HTR-8/SVneo (cell line): ENCODE results near the gene KLHDC4.

Source experiments
- DNase-seq: peaks from one replicate; pipeline ENCODE4 v3.0.0; 2011; ENCODE audit warnings: low spot score, mixed read lengths; ENCODE audit not compliant: insufficient read length
- FAIRE-seq: peaks from 2 replicates; lab custom pipeline; 2011; peaks lifted over from hg19 to GRCh38; lab: Jason Lieb, UNC

KLHDC4 gene

DNA sequence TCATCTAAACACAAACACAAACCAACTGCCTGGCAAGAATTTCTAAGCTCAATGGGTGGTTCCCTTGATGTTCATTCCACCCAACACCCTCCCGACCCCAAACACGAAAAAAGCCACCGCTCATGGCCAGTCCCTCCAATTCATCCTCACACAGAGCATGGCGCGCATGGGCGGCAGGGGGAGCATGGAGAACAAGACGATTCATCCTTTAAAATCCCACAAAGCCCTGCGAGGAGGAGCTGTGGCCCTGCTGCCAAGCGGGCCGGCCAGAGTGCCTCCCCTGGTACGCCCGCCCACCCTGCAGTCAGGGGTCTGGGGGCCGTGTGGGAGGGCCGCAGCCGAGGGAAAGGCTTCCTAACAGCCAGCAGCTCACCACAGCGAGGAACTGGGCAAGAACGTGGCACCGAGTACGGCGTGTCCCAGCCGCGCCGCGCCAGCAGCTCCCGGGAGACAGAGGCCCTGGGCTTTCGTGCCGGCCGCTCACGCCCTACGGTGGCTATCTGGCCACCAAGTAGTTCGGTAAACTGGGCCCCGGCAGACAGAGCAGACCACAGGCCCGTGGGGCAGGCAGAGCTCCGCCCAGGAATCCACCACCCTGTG, 60.9 kb downstream of the KLHDC4 start:
- DNase-seq (no peak), FAIRE-seq (no peak)

DNA sequence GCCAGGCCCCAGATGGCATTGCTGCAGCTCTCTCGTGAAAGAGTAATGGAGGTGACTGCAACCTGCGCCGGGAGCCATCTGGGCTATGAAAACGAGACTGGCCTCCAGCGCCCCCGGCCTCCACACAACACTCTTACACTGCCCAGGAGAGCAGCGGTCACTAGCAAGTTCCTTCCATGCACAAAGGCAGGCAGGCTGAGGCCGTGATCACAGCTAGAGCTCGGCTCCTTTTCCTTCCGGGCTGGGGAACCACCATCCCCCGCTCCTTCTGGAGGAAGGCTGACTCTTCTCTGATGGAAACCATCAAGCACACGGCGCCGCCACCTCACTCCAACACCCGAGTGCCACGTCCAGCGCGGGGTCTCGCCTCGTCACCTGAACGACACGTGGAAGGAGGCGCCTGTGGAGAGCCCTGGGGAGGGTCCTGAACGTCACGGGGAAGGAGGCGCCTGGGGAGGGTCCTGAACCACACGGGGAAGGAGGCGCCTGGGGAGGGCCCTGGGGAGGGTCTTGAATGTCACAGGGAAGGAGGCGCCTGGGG, 61.9 kb downstream of the KLHDC4 start:
- DNase-seq (no peak), FAIRE-seq (no peak)

DNA sequence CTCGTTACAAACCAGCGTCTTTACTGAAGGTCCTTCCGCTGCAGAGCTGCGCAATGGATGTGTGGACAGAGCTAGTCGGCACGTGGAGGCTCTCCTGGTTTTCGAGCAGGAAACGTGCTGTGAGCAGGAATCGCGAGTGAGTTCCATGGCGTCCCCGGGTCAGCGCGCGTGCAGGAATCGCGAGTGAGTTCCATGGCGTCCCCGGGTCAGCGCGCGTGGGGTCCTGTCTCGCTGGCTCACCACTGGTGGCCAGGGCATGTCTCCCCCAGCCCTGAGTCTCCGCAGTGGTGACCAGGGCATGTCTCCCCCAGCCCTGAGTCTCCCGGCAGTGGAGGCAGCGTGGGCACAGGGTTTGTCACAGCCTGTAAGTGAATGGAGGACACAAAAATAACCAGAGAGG, 62.7 kb downstream of the KLHDC4 start:
- no peak for FAIRE-seq
- DNase-seq: no peak

DNA sequence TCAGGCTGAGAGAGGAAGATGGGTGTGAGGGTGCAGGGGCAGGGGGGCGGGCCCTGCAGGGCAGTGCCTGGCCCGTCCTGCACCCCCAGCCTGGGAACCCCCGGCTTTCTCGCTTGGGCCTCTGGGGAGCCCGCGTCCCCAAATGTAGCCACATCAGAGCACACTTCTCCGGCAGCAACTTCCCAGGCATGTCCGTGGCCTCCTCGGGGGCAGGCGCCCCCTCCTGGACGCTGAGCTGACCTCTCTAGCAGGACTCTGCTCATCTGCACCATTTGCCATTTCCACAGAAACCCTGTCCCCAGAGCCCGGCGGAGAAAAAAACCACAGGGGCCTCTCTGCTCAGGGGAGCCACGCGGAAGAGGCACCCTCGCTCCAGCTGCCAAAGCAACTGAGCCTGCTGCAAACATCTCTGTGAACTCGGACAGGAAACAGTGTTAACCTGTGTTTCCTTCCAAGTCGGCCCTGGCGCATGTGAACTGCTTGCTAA, 63.4 kb downstream of the KLHDC4 start:
- DNase-seq (peak; percentile 54), FAIRE-seq (no peak)

DNA sequence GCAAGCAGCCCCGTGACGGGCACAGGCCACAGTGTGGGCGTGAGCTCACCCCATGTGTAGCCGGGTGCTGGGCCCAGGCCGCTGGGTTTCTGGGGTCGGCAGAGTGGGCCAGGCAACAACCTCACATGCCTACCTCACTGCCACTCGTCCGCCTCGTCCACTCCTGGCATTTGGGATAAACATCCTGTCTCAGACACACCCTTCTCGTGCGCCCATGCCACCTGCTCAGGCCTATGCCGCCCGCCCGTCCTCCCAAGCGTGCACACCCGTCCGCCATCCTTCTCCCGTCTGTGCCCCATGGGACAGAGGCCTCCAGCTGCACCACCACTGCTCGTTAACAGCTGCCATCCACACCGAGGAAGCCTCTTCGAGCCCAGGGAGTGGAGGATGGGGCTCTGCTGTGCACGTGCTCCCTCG, 64.3 kb downstream of the KLHDC4 start:
- FAIRE-seq (no peak), DNase-seq (no peak)

DNA sequence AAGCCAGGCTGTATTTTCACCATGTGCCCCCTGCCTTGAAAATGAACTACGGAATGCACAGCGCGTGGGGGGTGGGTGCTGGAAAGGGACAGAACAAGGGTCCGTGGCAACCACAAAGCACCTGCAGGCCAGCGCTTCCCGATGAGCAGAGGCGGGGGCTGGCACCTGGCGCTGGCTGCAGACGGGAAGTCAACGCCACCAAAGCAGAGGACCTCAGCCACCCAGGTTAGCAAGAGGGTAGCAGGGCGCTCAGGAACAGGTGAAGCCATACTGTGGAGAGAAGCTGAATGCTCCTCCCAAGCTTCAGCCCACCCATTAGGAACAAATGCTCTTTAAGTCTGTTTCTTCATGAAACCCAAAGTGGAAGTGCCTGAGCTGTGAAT, 64.7 kb downstream of the KLHDC4 start:
- no peak for FAIRE-seq
- no peak for DNase-seq

DNA sequence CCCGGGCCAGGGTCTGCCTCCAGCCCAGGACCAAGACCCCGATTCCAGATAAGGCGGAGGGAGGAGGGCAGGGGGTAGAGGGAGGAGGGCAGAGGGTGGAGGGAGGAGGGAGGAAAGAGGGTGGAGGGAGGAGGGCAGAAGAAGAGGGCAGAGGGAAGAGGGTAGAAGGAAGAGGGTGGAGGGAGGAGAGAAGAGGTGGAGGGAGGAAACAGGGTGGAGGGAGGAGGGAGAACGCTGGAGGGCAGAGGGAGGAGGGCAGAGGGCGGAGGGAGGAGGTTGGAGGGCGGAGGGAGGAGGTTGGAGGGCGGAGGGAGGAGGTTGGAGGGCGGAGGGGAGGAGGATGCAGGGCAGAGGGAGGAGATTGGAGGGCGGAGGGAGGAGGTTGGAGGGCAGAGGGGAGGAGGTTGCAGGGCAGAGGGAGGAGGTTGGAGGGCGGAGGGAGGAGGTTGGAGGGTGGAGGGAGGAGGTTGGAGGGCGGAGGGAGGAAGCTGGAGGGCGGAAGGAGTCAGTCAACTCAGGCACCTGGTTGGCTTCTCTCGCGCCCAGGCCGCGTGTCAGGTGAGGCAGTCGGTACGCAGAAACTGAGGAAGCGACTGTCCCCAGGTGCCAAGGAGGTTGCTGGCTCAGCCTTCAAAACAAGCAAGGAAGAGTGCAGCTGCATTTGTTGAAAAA, 65.2 kb downstream of the KLHDC4 start:
- DNase-seq (no peak), FAIRE-seq (no peak)

DNA sequence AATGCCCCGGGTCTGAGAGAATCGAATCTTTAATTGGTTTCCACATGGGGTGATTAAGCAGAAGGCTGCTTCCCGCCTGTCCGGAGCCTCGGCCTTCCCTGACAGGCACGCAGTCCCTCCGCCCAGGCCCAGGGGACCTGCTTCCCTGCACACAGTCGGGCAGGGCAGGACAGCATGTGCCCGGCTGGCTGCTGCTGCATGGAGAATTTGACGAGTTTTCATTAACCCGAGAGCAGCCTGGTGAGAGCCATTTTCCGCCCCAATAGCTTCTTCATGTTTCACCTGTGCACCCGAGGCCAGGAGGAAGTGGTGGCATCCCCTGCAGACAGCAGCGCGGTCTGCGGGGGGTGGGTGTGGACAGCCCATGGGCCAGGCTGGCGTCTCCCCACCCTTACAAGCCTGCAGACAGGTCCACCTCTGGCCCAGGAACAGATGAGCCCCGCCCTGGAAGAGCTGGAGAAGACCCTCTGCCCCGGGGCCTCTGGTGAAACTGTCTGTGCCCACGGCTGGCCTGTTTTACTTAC, 67.0 kb downstream of the KLHDC4 start:
- DNase-seq (no peak), FAIRE-seq (no peak)

DNA sequence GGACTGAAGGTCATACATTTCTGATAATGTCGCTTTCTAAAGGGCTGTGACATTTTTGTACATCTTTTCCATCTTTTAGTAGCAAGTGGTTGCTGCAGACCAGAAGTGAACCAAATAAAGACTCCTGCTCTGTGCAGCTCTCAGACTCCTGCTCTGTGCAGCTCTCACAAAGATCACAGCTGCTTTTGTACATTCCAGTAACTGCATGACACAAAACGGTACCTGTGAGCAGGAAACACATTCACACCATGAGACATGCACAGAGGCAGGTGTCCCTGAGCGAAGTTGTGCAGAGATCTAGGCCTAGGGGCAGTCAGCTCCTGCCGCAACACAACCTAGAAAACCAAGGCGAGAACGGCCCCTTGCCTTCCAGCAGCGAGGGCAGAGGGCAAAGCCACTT, 67.5 kb downstream of the KLHDC4 start:
- FAIRE-seq: peak; percentile 20
- DNase-seq: no peak

DNA sequence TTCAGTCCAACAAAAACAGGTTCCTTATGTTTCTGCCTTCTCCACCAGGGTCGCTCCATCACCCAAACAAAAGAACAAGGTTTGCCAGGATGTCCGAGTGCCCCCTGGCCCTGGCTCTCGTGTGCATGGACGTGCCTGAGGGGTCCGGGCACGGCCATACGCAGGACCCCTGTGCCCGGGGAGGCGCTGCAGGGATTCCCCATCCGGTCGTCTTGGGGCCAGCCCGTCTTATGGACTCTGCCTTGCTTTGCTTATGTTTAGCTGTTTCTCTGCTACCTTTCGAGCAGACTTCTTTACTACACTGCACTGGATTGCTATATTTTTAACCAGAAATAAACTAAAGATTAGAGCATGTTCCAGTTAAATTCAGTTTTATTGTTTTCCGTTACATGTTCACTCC, 68.0 kb downstream of the KLHDC4 start:
- DNase-seq (no peak), FAIRE-seq (no peak)

DNA sequence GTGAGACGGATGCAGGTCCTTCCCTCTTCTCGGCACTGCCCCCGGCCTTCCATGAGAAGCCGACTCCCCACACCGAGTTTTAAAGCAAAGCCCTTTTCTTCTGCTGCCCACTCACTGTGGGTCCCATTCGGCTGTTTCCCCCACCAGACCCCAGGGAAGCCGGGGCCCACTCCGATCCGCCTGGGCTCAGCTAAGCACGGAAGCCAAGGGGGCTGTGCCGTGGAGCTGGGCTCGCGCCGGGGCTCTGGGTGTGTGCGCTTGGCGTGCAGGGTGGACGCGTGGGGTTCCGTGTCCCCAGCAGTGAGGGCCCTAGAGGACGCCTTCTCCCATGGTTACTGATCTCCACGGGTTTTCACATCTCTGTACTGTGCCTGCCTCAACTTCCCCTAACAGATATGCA, 68.5 kb downstream of the KLHDC4 start:
- DNase-seq: no peak
- no peak for FAIRE-seq

DNA sequence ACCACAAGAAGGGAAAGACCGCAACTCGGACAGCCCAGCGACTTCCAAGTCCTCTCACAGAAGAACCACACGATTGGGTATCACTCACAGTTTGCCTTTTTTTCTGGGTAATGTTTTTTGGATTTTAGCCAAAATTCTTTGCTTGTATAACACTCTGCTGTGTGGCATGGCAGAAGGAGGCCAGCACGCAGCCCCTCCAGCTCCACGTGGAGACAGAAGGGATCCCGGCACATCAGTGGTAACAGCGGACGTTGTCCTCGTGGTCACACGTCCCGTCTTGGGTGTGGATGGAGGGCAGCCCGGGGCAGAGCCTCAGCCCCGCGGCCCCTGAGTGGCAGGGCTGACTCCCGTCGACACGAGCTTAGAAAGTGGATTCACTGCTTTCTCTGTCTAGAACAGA, 69.1 kb downstream of the KLHDC4 start:
- FAIRE-seq: no peak
- no peak for DNase-seq

DNA sequence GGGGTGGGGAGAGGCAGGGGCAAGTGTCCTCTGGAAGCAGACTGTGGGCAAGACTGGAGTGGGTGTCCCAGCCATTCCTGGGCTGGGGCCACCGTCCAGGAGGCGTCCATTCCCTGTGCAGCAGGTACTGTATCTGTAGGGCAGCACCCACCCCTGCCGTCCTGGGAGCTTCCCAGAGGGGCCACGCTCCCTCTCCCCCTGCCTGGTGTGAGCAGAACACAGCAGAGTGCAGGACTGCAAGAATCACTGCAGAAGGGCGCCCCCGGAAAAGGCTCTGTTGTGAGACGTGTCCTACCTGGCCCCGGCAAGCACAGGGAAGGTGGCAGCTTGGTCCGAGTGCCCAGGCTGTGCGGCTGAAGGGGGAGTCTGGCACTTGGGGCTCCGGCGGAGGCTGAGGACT, 70.3 kb downstream of the KLHDC4 start:
- no peak for DNase-seq
- no peak for FAIRE-seq

DNA sequence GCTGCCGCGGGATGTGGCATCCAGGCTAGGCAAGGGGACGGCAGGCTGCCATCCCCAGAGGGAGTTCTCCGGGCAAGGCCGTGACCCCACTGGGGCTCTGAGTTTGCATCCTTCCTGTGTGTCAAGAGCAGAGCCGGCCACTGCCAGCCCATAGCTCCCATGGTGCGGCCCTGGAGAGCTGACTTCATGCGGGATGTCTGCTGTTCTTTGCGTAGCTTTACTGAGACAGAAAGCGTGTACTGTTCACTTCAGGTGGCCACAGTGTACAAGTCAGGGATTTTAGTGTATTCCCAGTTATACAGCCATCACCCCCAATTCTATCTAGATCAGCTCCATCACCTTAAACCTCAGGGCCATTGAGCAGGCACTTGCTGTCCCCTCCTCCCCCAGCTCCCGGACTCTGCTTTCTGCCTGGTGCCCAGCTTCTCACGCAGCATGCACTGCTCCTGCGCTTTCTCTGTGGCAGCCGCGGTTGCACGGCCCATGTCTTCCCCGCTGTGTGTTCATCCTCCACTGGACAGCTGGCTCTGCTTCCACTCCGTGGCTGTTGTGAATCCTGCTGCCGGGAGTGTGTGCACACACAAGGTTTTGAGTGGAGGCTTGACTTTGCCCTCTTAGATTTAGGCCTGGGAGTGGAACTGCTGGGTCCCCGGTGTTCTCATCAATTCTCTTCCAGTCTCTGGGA, 71.2 kb downstream of the KLHDC4 start:
- FAIRE-seq: no peak
- DNase-seq: no peak

DNA sequence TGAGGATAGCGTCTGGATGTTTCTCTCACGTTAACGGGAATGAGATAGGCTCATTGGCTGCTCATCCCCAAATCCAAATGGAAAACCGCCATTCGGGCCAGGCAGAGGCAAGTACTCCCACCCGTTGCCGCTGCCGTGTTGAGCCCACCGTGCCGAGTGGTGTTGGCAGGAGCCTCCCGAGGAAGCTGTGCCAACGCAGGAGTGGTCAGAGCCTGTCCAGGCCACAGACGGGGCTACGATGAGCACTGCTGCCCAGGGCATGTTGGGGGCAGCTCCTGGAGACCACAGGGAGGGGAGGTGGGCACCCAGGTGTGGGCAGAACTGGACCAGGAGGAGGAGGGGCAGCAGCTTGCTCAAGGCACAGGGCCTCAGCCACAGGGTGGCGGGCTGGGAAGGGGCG, 72.0 kb downstream of the KLHDC4 start:
- DNase-seq (no peak), FAIRE-seq (no peak)

DNA sequence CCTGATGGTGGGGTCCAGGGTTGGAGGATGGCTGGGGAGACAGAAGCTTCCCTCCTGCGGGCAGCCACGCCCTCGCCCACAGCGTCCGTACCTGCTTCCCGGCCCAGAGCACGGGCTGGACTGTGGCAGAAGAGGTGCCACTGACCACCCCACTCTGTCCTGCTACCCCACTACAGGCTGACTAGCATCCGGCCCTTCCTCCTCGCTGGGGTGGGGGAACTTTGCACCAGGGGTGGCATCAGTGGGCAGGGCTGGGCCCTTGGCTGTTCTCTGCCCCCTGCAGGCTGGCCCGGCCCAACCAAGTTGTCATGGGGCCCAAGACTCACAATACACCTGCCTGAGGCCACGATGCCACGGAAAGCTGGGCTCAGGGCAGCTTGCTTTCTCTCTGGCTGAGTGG, 73.0 kb downstream of the KLHDC4 start:
- DNase-seq (no peak), FAIRE-seq (no peak)

DNA sequence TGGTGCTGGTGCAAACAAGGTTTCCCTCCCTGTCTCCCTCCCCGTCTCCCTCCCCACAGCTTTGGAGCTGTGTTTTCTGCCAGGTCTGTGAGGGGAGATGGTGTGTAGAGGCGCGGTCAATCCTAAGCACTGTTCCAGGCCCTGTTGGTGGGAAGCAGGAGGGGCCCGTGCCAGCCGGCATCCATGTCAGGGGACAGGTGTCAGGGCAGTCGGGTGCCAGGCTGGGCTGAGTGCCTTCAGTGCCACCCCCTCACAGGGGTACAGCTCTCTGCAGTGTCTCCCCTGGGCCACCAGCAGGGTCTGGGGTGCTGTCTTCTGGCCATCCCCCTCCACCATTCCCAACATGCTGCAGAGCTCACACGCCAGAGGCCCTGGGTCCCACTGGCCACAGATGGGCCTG, 73.6 kb downstream of the KLHDC4 start:
- FAIRE-seq (no peak), DNase-seq (no peak)

DNA sequence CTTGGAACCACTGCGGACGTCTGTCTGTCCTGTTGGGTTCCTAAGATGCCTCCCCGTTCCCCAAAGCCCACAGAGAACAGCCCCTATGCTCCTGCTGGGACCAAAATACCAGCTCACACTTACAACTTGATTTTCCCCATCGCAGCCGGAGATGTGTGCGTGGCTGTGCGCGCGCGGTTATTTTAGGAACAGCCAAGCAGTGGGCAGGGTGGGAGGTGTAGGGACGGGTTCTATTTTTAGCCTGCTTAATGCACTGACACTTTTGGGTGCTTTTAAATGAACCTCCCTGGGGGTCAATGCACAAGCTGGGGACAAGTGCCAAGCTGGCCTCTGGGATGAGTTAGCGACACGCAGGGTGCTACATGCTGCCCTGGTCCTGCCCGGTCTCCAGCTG, 74.1 kb downstream of the KLHDC4 start:
- no peak for FAIRE-seq
- no peak for DNase-seq

DNA sequence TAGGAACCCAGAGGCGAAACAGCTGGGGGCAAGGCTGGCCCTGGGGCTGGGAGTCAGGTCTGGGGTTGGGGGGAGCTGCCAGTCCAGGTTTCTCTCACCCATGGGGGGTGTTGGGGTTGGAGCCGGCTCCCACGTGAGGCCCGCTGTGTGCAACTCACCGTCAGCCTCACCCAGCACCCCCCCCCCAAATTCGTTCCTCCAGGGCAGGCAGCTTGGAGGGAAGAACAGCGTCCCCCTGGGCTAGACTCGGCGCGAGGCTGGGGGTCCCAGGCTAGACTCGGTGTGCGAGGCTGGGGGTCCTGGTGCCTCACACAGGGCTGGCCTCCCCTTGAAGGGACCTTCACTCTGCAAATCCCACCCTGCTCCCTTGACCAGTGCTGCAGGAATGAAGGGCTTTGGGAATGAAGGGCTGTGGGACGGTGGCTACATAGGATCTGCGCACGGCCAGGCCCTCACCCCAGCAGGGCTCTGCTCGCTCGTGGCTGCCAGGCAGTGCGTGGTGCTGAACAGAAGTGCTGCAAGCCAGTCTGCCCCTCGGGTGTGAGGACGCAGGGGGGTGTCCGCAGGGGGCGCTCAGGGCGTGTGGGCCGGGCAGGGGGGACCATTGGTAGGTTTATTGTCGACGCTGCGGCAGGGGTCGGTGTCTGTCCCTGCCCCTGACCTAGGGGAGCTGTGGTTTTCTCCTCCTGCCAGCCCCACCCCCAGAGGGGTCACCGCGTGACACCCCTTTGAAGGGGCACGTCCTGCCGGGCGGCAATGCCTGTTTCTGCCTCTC, 74.7 kb downstream of the KLHDC4 start:
- DNase-seq (no peak), FAIRE-seq (no peak)

DNA sequence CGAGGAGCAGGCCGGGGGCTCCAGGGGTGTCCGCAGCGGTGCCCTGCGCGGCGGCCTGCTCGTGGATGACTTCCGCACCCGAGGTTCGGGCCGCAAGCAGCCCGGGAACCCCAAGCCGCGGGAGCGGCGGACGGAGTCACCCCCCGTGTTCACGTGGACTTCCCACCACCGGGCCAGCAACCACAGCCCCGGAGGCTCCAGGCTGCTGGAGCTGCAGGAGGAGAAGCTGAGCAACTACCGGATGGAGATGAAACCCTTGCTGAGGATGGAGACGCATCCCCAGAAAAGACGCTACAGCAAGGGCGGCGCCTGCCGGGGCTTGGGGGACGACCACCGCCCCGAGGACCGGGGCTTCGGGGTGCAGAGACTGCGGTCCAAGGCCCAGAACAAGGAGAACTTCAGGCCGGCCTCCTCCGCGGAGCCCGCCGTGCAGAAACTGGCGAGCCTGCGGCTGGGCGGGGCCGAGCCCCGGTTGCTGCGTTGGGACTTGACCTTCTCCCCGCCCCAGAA, 75.8 kb downstream of the KLHDC4 start:
- DNase-seq (no peak), FAIRE-seq (no peak)
